NAMALWA (cell line): ENCODE measurements around the gene WWOX.

Experiments used
- DNase-seq: peaks from one replicate; pipeline ENCODE4 v3.0.0-alpha.2; 2015; ENCODE audit warnings: low spot score

Gene WWOX

GRCh38 chr16:78866521-78866920, 767.1 kb downstream of the WWOX start:
- no peak for DNase-seq

GRCh38 chr16:78869492-78869891, 770.0 kb downstream of the WWOX start:
- no peak for DNase-seq

- no peak for DNase-seq
Observed at GRCh38 chr16:78871241-78871640, 771.8 kb downstream of the WWOX start.

- DNase-seq, result no peak
Observed at GRCh38 chr16:78876671-78877070, 777.2 kb downstream of the WWOX start.

GRCh38 chr16:78877114-78877655, 777.7 kb downstream of the WWOX start:
- no peak for DNase-seq

- no peak for DNase-seq
Observed at GRCh38 chr16:78878570-78878969, 779.1 kb downstream of the WWOX start.

- DNase-seq, result no peak
Observed at GRCh38 chr16:78879011-78879410, 779.6 kb downstream of the WWOX start.

- DNase-seq, result no peak
Observed at GRCh38 chr16:78882150-78882549, 782.7 kb downstream of the WWOX start.

- DNase-seq, result no peak
Observed at GRCh38 chr16:78882751-78883150, 783.3 kb downstream of the WWOX start.

GRCh38 chr16:78884204-78884603, 784.8 kb downstream of the WWOX start:
- DNase-seq, result no peak

- no peak for DNase-seq
Observed at GRCh38 chr16:78889346-78889745, 789.9 kb downstream of the WWOX start.

GRCh38 chr16:78890373-78890895, 791.0 kb downstream of the WWOX start:
- no peak for DNase-seq

- DNase-seq, result no peak
Observed at GRCh38 chr16:78892951-78893733, 793.7 kb downstream of the WWOX start.

- no peak for DNase-seq
Observed at GRCh38 chr16:78894886-78895285, 795.4 kb downstream of the WWOX start.

GRCh38 chr16:78895681-78896080, 796.2 kb downstream of the WWOX start:
- DNase-seq, result no peak

GRCh38 chr16:78896280-78896679, 796.8 kb downstream of the WWOX start:
- DNase-seq, result no peak

- DNase-seq, result no peak
Observed at GRCh38 chr16:78897299-78897698, 797.8 kb downstream of the WWOX start.

GRCh38 chr16:78900044-78900811, 800.8 kb downstream of the WWOX start:
- DNase-seq, result no peak

GRCh38 chr16:78900966-78901365, 801.5 kb downstream of the WWOX start:
- no peak for DNase-seq

- no peak for DNase-seq
Observed at GRCh38 chr16:78902321-78902720, 802.9 kb downstream of the WWOX start.

GRCh38 chr16:78903237-78903636, 803.8 kb downstream of the WWOX start:
- peak; percentile 13 for DNase-seq

GRCh38 chr16:78903843-78904242, 804.4 kb downstream of the WWOX start:
- DNase-seq, result no peak

- no peak for DNase-seq
Observed at GRCh38 chr16:78906135-78906534, 806.7 kb downstream of the WWOX start.
